Omental fat pad (tissue), 4 donors: Measurements from ENCODE around the gene OR2T6. TPM values are rescaled to one million over a fixed set of nuclear protein-coding genes. Genes with fewer than 3 reads are reported as not detected.

Experiments
- total RNA-seq, 4 donors: library from RNA; depleted of rRNA; stranded (reverse); fragments of >200 nt; gene quantifications; one replicate each; pipeline ENCODE4 v1.1.0, GENCODE V29; 2016

OR2T6 gene
- total RNA-seq, 4 donors from 2014 or later: not detected

Other genes with a start within 250 kb of the OR2T6 start
- not detected for gene OR2M5, start 230.6 kb upstream of the OR2T6 start, total RNA-seq
- gene OR2M2, start 200.9 kb upstream of the OR2T6 start, total RNA-seq: not detected
- not detected for gene OR2M3, start 178.5 kb upstream of the OR2T6 start, total RNA-seq
- not detected for gene OR2M4, start 144.3 kb upstream of the OR2T6 start, total RNA-seq
- gene OR2T33, start 97.8 kb upstream of the OR2T6 start, total RNA-seq: under 1 TPM in 1 of 4 donors, not detected in 3; 0.69 TPM
- not detected for gene OR2T12, start 72.3 kb upstream of the OR2T6 start, total RNA-seq
- gene OR2M7, start 51.2 kb upstream of the OR2T6 start, total RNA-seq: not detected
- gene OR14C36, start 27.0 kb upstream of the OR2T6 start, total RNA-seq: not detected
- gene OR2T4, start 14.1 kb upstream of the OR2T6 start, total RNA-seq: not detected
- gene OR2T1, start 27.3 kb downstream of the OR2T6 start, total RNA-seq: not detected
- gene OR2T2, start 69.9 kb downstream of the OR2T6 start, total RNA-seq: not detected
- not detected for gene OR2T3, start 97.6 kb downstream of the OR2T6 start, total RNA-seq
- gene OR2T5, start 112.8 kb downstream of the OR2T6 start, total RNA-seq: not detected
- gene OR2G6, start 132.3 kb downstream of the OR2T6 start, total RNA-seq: not detected
- gene OR2T29, start 187.0 kb downstream of the OR2T6 start, total RNA-seq: not detected
- not detected for gene OR2T34, start 199.0 kb downstream of the OR2T6 start, total RNA-seq
- not detected for gene OR2T10, start 222.0 kb downstream of the OR2T6 start, total RNA-seq